ENCODE measurements around the gene COPRS.

COPRS gene

GRCh38 chr17:31806921-31807320 is 52.1 kb downstream of the COPRS start:
- no peak for DNase-seq

- DNase-seq = peak; percentile 36 to 59
These were observed 55.4 kb downstream of the COPRS start for GRCh38 chr17:31803494-31804213.

GRCh38 chr17:31802502-31802901 is 56.5 kb downstream of the COPRS start:
- DNase-seq = peak in 1 of 2 experiments; percentile 12

Measured in NCI-H526 (cell line).